Raji (cell line): ENCODE data around the gene PMEPA1.

Source experiments
- POLR2A ChIP-seq: IDR thresholded peaks from 2 replicates; pipeline ENCODE4 v1.6.1; 2011; ENCODE audit warnings: low read depth, low read length, control low read depth; ENCODE audit not compliant: insufficient read depth

PMEPA1 gene

DNA sequence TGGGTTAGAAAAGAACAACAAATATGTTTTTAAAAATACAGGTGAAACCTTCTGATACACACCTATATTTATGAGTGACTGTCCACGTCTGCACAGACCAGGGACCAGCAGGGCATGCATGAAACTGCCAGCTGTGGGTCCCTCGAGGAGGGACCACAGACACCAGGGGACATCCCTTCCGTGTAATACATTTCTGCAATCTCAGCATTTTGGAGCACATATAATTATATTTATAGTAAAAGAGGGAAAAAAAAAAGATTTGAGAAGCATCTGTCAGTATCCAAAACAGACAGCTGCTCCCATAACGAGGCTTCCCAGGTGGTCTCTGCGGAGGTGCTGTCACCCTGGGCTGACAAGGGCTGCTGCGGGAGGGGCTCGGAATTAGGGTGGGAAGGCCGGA is 40.2 kb downstream of the PMEPA1 start:
- no peak for TF ChIP-seq POLR2A

DNA sequence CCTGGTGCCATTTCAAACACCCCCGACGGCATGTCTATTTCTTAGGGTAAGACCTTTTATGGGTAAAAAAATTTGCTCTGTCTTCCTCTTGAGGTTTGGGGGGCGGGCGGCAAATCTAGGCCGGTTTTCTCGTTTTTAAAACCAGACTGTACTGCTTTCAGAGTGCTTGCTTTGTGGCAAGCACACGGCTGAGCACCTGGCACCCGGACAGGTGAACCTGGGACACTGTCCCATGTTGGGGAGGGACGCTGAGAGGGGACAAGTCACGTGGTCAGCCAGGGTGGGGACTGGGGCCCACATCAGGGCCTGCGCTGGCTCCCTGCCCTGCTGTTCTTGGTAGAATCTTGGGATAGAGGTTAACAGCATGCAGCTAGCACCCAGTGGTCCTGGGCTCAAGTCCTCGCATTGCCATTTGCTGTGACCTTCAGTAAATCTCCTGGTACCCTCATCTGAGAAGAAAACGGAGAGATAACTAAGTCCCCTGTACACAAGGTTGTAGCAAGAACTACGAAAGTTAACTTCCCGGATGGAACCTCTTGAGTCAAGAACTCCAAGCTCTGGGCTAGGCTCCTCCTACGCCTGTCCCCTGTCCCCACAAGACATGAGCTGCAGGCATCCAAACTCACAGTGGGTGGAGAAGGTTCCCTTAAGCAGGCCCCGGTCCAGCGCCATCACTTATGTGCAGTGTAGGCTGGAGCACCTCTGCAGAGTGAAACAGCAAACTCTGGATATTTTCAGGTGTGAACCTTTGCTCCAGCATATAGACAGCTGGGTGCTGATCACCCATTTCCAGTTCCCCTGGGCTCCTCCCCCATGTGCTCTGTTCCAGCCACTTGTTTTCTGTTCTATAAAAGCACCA is 41.7 kb downstream of the PMEPA1 start:
- no peak for TF ChIP-seq POLR2A

DNA sequence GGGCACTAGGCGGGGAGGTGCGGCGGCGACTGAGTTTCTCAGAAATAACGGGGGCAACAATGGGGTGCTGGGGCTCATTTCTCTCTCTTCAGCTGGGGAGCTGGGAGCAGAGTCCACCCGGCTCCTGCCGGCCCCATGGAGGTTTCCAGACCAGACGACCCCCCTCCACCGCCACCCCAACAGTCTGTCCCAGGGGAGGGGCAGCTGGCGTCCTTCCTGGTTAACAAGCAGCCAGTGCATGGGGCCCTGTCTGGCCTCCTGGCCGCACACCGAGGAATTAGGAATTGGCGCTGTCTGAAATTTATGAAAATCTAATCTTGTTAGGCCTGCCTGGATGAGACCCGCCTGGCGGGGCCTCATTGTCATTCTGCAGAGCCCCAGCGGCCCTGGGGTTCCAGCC is 42.4 kb downstream of the PMEPA1 start:
- no peak for TF ChIP-seq POLR2A

DNA sequence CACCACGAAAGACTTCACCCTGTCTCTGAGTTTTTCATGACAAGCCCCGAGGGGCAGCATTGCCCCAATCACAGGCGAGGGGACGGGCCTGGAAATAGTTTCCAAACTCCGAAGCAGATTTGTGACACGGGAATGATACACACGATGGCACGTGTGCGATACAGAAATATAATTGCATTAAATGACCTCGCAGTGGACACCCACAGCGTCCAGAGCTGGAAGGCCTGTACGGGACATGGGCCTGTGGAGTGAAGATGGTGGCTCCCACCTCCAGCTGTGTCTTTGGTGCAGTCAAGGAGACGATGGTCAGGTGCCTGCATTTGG is 43.0 kb downstream of the PMEPA1 start:
- no peak for TF ChIP-seq POLR2A

DNA sequence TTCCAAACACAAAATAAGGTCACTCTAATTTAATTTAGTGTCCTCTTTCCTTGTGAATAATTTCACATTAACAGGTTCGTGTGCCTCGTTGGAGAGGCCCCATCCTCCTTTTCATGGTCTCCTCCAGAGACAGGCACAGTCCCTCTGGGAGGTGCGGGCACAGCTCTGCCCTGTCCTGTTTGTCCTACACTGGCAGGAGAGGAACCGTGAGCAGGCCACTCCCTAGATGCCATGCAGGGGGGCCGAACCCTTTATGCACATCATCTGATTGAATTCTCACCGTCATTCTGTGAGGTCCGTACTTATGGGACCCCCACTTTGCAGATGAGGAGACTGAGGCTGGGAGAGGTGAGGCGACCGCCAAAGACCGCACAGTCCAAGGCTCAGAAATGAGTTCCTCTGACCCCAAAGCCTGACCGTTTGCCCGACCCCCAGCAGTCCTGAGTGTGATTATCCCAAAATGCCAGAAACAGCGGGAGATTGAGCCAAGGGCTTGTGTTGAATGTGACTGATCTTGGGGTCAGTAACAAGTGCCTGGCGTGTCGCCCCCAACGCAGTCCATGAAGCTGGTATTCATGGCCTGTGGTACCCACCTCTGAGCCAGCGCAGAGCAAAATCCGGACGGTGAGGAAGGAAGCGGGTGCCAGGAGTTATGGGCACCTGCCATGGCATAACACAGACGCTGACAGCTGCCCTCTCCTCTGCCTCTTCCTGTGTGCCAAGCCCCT is 43.5 kb downstream of the PMEPA1 start:
- no peak for TF ChIP-seq POLR2A

DNA sequence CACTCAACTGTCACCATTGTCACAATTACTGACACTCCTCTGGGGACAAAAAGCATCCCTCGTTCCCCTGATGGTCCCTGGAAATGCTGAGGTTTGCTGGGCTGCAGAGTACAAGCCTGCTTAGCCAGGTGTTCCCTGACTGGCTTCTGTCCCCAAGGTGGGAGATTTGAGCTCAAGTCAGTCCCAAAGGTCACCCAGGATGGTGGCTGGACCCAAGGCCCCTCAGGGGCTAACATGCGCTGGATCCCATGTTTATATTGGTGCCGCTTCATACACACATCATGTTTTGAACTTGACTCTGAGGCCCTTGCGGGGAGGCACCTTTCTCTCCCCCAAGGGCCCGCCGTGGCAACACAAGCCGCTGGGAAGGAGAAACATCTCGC is 44.2 kb downstream of the PMEPA1 start:
- no peak for TF ChIP-seq POLR2A

DNA sequence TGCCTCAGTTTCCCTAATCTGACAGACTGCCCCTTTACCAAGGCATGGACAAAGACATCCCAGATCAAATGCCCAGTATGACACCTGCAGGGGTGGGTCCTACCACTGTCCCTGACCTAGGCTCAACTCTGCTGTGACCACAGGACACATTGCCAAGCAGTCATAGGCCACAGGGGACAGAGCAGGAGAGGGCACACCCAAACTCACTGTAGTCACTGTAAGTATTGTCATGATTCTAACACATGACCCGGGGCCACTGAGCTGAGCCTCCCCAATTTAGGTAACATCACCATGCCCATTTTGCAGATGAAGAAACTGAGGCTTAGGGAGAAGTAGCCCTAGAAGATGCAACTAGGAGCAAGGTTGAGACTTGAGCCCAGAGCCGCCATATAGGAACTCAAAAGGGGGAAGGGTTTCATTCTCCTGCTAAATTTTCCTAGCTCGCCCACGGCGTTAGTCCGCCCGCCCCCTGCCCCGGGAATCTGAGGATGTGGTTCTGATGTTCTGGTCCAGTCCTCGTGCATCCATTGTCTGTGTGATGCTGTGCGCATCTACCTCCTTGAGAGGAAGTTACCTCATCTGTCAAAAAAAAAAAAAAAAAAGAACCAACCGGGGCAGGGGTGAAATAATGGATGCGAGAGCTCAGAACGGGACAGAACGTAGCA is 44.8 kb downstream of the PMEPA1 start:
- TF ChIP-seq POLR2A: no peak

DNA sequence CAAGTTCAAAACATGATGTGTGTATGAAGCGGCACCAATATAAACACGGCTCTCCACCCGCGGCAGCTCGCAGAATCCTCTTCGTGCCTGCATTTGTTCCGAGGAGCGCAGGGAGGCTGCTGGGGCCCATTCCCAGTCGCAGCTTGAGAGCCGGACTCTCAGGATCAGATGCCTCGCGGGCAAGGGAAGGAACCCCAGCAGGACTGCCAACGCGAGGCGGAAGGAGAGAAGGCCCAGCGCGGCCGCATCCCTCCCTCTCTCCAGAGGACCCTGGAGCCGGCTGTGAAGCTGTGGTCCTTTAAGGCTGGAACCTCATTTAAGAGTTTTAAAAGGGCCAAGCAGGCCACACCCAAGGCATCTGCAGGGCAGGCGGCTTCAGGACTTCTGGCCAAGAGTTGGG is 45.3 kb downstream of the PMEPA1 start:
- no peak for TF ChIP-seq POLR2A

DNA sequence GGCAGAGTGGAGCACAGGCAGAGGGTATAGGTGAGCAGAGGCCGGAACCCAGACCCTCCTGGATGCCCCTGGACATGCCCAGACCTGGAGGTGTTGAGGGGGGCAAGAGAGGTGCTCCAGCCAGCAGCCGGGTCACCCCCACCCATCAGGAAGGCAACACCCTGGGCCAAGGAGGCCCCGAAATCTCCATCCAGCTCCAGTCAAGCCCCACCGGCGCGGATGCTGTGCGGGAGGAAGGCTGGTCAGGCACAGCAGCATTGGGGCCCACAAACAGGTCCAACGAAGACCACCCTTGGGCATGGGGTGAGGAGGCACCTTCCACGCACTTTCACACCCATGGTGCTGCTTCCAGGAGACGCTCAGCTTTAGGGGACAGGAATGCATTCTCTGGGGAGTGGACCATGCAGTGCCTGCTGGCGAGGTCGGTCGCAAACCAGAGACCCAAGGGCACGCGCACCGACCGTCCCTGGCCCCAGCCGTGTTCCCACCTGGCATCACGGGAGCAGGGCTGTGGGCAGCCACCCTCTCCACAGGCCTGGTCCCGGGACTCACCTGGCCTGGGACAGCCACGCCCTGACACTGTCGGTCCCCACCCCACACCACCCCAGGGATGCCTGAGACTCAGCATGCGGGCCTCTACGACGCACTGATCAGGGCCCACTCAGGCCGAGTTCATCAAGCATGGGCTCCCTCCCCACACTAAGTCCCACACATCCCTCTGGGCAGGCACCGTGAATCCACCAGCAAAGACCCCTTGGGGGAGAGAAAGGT is 45.9 kb downstream of the PMEPA1 start:
- no peak for TF ChIP-seq POLR2A

DNA sequence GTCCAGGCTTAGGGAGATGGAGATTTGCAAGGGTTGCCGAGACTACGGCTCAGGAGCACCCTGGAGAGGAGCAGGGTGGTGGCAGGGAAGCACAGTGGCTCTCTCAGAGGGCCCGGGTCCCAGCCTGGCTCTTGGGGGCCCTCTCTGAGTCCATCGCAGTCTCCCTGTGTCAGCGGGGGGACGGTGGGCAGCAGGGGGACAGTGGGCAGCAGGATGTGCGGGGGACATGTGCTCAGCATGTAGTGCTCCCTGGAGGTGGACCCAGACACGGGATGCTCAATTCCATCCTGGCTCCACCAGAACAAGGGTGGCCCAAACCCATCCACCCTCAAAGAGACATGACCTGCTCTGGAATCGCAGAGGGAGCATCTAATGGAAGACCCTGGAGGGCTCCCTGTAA is 46.6 kb downstream of the PMEPA1 start:
- TF ChIP-seq POLR2A: no peak

DNA sequence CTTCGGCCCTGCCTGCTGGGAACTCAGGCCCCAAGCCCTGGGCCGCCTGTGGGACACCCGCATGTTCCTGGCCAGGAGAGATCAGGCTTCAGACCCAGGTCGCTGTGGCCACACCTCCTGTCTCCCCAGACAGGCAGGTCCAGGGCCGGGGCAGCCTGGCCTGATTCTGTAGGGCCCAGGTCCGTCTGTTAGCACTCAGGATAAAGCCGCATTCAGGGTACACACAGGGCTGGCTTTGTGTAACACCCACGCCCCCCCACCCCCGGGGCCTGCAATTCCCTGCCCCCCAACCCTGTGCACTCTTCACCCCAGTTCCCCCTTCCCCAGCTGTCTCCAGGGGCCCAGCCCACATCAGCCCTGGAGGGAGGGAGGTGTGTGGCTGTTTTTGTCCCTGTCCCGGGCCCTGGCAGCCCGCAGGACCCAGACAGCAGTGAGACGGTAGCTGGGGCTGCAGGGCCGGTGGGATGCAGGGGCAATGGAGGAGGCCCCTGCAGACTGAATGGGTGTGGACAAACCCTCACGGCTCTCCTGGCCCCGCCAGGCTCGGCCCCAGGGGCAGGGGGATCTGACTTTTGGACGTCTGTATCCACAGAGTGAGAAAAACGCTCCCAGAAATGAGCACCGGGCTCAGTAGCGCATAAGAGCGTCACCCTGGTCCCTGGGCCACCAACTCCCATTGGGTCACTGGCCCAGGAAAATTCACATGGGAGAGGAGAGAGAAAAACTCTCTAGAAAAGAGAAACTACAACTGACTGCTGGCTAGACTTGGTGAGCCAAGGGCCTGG is 47.2 kb downstream of the PMEPA1 start:
- no peak for TF ChIP-seq POLR2A

DNA sequence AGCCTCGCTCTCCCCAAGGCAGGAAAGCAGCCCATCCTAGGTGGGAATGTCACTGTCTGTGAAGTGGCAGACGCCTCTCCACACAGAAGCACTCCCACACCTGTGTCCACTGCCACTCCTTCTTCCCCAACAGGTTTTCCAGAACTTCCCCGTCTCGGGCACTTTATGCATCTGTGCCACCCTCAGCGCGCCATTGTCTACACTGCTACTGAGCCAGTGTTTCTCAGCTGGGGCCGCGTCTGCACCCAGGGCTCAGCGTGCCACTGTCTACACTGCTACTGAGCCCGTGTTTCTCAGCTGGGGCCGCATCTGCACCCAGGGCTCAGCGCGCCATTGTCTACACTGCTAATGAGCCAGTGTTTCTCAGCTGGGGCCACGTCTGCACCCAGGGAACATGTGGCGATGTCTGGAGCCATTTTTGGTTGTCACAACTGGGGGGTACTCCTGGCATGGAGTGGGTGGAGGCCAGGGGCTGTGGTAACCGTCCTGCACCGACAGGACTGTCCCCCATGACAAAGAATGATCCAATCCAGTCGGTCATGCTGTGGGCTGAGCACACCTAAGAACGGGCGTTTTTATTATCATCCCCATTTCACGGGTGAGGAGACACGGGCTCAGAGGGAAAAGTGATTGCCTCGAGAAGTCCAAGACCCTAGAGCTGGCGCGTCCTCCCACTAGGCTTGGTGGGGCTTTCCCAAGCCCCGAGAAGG is 47.9 kb downstream of the PMEPA1 start:
- TF ChIP-seq POLR2A: no peak

DNA sequence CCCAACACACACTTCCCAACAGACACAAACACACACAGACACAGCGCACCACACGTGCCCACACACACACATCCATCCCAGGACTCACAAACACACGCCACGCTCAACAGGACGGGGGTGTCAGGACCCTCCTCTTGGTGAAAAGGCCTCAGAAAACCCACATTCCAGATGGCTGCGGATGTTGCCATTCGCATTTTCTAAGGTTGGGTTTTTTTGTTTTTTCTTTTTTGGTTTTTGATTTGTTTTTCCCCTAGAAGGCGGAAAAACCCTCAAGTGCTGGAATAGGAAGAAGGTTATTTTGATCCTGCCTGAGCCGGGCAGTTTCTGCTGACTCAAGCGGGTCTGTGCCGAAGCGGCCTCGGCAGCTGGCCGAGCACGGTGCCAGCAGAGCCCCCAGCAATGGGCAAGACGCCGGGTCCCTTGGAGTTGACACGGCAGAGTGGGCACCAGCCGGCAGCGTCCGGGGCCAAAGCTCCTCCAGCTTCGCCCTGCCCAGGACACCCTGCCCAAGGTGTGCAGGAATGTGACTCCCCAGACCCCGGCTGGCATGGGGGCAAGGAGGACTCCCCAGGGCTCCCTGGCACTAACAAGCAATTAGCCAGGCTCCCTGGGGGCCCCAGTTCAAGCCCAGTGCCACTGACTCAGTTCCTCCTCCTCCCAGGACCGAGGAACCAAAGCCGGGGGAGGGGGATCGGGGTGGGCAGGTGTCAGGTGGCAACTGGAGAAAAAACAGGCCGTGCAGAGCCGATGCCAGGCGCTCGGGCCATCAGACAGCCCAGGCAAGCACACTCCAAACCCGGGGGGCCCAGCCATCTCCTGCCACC is 48.7 kb downstream of the PMEPA1 start:
- TF ChIP-seq POLR2A: no peak
